Testis (tissue), 2 donors: Measurements from ENCODE around the gene DLL4.

Source experiments
- POLR2A ChIP-seq: fragments of 450-650 bp; IDR thresholded peaks from one replicate; pipeline ENCODE4 v1.6.1; 2017; ENCODE audit warnings: antibody characterized with exemption, mild to moderate bottlenecking, moderate library complexity
- TF ChIP-seq, protein P1 (sequence below), 3 experiments: fragments of 450-650 bp in 2 of 3; fragments of 200-600 bp in 1 of 3; sonication (generic) in 1 of 3; IDR thresholded peaks; one replicate each; pipeline ENCODE4 v1.5.1; 2016 to 2019; ENCODE audit warnings: antibody characterized with exemption in 3 of 3, mild to moderate bottlenecking in 2 of 3, moderate library complexity in 1 of 3

DNA sequence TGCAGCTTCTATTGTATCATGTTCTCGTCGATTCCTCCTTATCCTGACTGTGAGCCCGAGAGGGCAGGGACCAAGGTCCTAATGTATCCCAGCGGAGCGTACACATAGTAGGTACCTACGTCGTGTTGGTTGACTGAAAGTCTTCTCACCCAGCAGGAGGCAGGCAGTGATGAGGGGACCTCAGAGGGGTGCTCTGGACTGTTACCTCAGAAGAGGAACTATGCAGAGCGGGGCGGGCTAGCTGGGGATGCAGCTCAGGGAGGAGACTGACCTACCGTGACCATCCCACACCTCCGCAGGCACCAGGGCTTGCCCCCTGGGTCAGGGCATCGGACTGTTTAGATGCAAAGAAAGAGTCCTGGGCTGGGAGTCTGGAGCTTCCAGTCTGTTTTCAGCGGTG, 35.5 kb downstream of the DLL4 start:
- no peak for TF ChIP-seq POLR2A
- TF ChIP-seq, protein P1, sequence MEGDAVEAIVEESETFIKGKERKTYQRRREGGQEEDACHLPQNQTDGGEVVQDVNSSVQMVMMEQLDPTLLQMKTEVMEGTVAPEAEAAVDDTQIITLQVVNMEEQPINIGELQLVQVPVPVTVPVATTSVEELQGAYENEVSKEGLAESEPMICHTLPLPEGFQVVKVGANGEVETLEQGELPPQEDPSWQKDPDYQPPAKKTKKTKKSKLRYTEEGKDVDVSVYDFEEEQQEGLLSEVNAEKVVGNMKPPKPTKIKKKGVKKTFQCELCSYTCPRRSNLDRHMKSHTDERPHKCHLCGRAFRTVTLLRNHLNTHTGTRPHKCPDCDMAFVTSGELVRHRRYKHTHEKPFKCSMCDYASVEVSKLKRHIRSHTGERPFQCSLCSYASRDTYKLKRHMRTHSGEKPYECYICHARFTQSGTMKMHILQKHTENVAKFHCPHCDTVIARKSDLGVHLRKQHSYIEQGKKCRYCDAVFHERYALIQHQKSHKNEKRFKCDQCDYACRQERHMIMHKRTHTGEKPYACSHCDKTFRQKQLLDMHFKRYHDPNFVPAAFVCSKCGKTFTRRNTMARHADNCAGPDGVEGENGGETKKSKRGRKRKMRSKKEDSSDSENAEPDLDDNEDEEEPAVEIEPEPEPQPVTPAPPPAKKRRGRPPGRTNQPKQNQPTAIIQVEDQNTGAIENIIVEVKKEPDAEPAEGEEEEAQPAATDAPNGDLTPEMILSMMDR (IDR thresholded peaks at IDR 0.05): no peak
